Urinary bladder (tissue), 4 donors: ENCODE data around the gene STIM1. TPM values are rescaled to one million over a fixed set of nuclear protein-coding genes. Genes with fewer than 3 reads are reported as not detected.
"Not testable (repeated sequence)": the region's sequence is repeated elsewhere in the genome, so short reads cannot be mapped to it uniquely, and the experiment has no call there.

Experiments
- DNase-seq: peaks from one replicate; pipeline ENCODE4 v3.0.0-alpha.2; 2015; ENCODE audit errors: extremely low spot score
- H3K27ac ChIP-seq: one replicate; pipeline ENCODE4 v1.5.1; 2013; ENCODE audit warnings: low read depth, mild to moderate bottlenecking, moderate library complexity
- H3K36me3 ChIP-seq: one replicate; pipeline ENCODE4 v1.6.1; 2013; ENCODE audit warnings: mild to moderate bottlenecking, moderate library complexity; ENCODE audit not compliant: insufficient read depth
- H3K4me1 ChIP-seq: one replicate; pipeline ENCODE4 v1.6.1; 2013; ENCODE audit warnings: mild to moderate bottlenecking, moderate library complexity; ENCODE audit not compliant: insufficient read depth
- H3K4me3 ChIP-seq: one replicate; pipeline ENCODE4 v1.5.1; 2013; ENCODE audit warnings: low read depth, low read length
- WGBS: extraction: QIAGEN DNeasy Blood & Tissue Kit; methylation state at CpG from one replicate; pipeline ENCODE4 v1.1.7; 2013; 5-methylcytosine and 5-hydroxymethylcytosine counted together
- polyA plus RNA-seq: library from polyadenylated mRNA; stranded (reverse); fragments of 200-250 nt; gene quantifications from one replicate; pipeline ENCODE4 v1.2.3, GENCODE V29; 2013
- total RNA-seq: library from RNA; depleted of rRNA; stranded (reverse); fragments of >200 nt; gene quantifications from one replicate; pipeline ENCODE4 v1.2.3, GENCODE V29; 2014
- donor health status: healthy with polysubstance abuse.
- donor health status: healthy.

Gene STIM1
- total and polyA plus RNA-seq, 2 donors = 41.8 to 61.0 TPM

DNA sequence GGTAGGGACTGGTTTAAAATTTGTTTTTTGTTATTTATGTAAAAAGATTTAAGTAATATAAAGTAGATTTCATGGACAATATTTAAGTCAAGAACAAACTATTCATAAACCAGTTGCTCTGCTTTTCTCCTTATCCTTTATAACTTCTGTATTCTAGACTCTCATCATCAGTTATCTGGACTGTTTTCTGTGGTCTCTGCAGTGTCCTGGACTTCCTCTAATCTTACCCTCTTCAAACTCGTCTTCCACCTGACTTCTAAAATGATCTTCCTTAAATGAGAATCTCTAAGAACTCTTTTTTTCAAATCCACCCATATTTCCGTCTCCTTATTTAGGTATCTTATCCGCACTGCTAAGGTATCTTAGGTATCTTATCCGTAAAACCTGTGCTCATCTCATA lies 247.2 kb downstream of the STIM1 start:
- Histone ChIP-seq H3K4me3 (no peak overlapping the region), H3K4me1 (no peaks in the 10 kb centered on the region), H3K27ac (no peak overlapping the region), H3K36me3 (no peaks in the 10 kb centered on the region)
- WGBS = 93% methylated on average over 4 of the region's 4 CpGs
- no peak for DNase-seq

DNA sequence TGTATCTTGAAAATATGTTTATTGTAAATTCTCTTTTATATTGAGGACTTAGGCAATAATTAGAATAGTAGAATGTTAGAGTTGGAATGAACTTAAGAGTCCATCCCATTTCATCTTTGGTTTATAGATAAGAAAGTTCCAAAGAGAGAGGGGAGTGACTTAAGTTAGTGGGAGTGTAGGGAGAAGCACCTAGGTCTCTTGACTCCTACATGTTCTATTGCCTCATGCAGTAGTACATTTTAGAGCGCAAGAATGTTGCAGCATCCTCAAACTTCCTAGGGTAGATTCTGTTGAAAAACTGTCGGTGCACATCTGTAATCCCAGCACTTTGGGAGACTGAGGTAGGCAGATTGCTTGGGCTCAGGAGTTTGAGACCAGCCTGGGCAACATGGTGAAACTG lies 247.8 kb downstream of the STIM1 start:
- WGBS = 98% methylated on average over 2 of the region's 2 CpGs
- H3K36me3 ChIP-seq = no peaks in the 10 kb centered on the region
- DNase-seq = no peak
- no peaks in the 10 kb centered on the region for H3K4me1 ChIP-seq
- no peak overlapping the region for H3K4me3 ChIP-seq
- H3K27ac ChIP-seq = no peak overlapping the region

DNA sequence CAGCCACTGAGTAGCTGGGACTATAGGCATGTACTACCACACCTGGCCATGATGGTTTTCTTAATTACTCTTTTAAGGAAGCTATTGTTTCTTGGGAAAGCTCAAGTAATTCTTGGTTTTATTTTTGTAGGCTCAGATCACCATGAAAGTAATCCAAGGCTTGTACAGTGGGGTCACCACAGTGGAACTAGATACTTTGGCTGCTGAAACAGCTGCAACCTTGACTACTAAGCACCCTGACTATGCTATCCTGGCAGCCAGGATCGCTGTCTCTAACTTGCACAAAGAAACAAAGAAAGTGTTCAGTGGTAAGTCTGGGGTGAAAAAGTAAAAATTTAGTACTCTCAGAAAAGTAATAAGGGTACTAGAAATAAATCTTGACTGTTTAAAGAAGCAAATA lies 250.5 kb downstream of the STIM1 start:
- no peak overlapping the region for H3K4me3 ChIP-seq
- WGBS = 96% methylated on average over 1 of the region's 1 CpG

DNA sequence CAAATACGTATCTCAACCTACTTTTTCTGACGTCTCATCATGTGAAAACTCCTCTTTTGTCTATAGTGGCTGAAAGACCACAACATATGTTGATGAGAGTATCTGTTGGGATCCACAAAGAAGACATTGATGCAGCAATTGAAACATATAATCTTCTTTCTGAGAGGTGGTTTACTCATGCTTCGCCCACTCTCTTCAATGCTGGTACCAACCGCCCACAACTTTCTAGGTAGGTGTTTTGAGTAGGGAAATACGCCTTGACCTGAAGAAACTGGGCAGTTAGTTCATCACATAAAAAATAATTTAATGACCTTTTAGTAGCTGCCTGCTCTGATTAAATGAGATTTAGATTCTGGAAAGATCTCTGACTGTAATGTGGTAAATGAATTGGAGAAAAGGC lies 256.4 kb downstream of the STIM1 start:
- DNase-seq = no peak
- no peak overlapping the region for H3K27ac ChIP-seq
- WGBS = 78% methylated on average over 5 of the region's 5 CpGs
- H3K4me3 ChIP-seq = no peak overlapping the region
- H3K4me1 ChIP-seq = no peaks in the 10 kb centered on the region
- peaks cover 7% of the 10 kb centered on the region for H3K36me3 ChIP-seq

More for the DNA sequence above, 250.5 kb downstream of the STIM1 start:
- H3K36me3 ChIP-seq = no peaks in the 10 kb centered on the region
- DNase-seq = no peak
- no peak overlapping the region for H3K27ac ChIP-seq
- no peaks in the 10 kb centered on the region for H3K4me1 ChIP-seq

DNA sequence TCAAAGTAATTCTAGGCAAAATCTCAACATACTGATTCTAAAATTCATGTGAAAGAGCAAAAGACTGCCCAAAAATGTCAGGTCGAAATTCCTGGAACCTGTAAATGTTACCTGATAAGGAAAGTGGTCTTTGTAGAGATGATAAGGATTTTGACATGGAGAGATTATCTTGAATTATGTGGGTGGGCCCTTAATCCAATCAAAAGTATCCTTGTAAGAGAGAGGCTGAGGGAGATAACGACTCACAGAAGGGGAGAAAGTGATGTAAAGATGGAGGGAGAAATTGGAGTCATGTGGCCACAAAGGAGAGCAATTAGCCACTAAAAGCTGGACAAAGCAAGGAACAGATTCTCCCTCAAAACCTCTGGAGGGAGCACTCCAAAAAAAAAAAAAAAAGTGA lies 259.7 kb downstream of the STIM1 start:
- 74% methylated on average over 2 of the region's 2 CpGs for WGBS
- no peaks in the 10 kb centered on the region for H3K4me1 ChIP-seq
- no peak overlapping the region for H3K4me3 ChIP-seq
- H3K27ac ChIP-seq = no peak overlapping the region
- H3K36me3 ChIP-seq = peaks cover 9% of the 10 kb centered on the region
- no peak for DNase-seq

DNA sequence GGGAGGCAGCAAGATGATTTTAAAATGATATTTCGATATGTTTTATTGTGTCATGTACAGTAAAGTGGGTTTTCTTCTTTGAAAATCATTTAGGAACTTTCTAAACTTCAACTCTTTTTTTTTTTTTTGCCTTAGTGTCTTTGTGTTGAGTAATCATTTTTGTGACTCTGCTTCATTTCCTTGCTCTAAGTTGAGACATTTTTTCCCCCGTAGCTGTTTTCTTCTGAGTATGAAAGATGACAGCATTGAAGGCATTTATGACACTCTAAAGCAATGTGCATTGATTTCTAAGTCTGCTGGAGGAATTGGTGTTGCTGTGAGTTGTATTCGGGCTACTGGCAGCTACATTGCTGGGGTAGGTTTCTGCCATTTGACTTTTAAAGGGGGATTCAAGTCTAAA lies 262.6 kb downstream of the STIM1 start:
- DNase-seq = no peak
- Histone ChIP-seq H3K27ac (no peak overlapping the region), H3K4me1 (no peaks in the 10 kb centered on the region), H3K36me3 (peaks cover 9% of the 10 kb centered on the region), H3K4me3 (no peak overlapping the region)
- WGBS = 83% methylated on average over 3 of the region's 3 CpGs

DNA sequence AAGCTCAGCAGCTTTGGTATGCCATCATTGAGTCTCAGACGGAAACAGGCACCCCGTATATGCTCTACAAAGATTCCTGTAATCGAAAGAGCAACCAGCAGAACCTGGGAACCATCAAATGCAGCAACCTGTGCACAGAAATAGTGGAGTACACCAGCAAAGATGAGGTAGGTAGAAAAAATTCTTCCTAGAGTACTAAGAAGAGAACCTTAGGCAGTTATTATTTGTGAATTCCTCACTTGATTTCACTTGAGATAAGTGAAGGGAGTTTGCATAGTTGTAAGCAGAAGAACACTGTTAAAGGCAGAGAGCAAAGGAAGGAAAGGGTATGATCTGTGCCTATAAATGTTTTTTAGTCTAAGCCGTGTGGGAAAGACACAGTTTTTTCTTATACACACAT lies 267.8 kb downstream of the STIM1 start:
- WGBS = 90% methylated on average over 4 of the region's 4 CpGs
- Histone ChIP-seq H3K4me1 (no peaks in the 10 kb centered on the region), H3K36me3 (peaks cover 8% of the 10 kb centered on the region), H3K27ac (no peak overlapping the region), H3K4me3 (no peak overlapping the region)
- DNase-seq = no peak

DNA sequence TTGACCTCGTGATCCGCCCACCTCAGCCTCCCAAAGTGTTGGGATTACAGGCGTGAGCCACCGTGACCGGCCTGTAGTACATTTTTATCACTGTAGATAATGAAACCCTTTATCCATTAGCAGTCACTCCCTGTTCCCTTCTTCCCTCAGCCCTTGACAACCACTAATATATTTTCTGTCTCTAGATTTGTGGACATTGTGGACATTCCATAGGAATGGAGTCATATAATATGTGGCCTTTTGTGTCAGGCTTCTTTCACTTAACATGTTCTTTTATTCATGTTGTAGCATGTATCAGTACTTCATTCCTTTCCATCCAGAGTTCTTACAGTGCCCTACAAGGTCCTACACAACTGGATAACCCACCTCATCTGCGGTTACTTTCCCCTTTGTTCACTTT lies 269.7 kb downstream of the STIM1 start:
- peaks cover 7% of the 10 kb centered on the region for H3K36me3 ChIP-seq
- H3K27ac ChIP-seq = no peak overlapping the region
- no peak overlapping the region for H3K4me3 ChIP-seq
- no peak for DNase-seq
- 95% methylated on average over 6 of the region's 6 CpGs for WGBS
- no peaks in the 10 kb centered on the region for H3K4me1 ChIP-seq

DNA sequence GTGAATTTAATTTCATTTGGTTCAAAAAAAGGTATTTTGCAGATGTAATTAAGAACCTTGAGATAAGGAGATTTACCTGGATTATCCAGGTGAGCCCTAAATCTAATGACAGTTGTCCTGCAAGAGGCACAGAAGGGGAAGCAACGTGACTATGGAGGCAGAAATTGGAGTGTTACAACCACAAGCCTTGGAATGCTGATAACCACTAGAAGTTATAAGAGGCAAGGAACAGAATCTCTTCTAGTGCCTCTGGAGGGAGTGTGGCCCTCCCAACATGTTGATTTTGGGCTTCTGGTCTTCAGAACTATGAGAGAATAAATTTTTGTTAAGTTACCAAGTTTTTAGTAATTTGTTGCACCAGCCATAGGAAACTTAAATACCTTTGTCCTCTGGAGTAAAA lies 271.9 kb downstream of the STIM1 start:
- Histone ChIP-seq H3K4me3 (no peak overlapping the region), H3K36me3 (peaks cover 7% of the 10 kb centered on the region), H3K4me1 (no peaks in the 10 kb centered on the region), H3K27ac (no peak overlapping the region)
- WGBS = 88% methylated on average over 1 of the region's 1 CpG
- DNase-seq = no peak

DNA sequence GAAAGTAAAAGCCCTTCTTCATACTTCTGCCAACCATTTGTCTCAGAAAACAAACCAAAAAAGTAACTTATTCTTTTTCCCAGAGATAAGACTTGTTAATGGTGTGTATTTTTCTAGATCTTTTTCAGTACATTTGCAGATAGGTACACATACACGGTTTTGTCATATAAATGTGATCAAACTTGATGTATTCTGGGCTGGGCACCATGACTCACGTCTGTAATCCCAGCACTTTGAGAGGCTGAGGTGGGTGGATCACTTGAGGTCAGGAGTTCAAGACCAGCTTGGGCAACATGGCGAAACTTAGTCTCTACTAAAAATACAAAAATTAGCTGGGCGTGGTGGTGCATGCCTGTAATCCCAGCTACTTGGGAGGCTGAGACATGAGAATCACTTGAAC lies 274.8 kb downstream of the STIM1 start:
- not testable (repeated sequence) for H3K36me3 ChIP-seq, H3K27ac ChIP-seq, DNase-seq, H3K4me3 ChIP-seq, H3K4me1 ChIP-seq
- 88% methylated on average over 4 of the region's 4 CpGs for WGBS

DNA sequence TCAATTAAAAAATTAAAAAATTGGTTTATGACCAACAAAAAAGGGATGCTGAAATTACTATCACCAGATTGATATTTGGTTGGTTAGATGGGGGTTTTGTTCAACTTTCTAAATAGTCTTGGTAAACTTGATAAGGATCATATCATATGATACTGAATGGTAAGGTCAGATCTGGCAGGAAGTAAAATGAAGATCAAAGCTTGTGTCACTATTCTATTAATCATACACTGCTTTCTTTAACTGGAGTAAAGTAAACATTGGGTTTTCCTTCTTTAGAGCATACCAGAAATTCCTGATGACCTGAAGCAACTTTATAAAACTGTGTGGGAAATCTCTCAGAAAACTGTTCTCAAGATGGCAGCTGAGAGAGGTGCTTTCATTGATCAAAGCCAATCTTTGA lies 279.3 kb downstream of the STIM1 start:
- no peak for DNase-seq
- no peak overlapping the region for H3K4me3 ChIP-seq
- peaks cover 8% of the 10 kb centered on the region for H3K36me3 ChIP-seq
- H3K4me1 ChIP-seq = no peaks in the 10 kb centered on the region
- no peak overlapping the region for H3K27ac ChIP-seq

DNA sequence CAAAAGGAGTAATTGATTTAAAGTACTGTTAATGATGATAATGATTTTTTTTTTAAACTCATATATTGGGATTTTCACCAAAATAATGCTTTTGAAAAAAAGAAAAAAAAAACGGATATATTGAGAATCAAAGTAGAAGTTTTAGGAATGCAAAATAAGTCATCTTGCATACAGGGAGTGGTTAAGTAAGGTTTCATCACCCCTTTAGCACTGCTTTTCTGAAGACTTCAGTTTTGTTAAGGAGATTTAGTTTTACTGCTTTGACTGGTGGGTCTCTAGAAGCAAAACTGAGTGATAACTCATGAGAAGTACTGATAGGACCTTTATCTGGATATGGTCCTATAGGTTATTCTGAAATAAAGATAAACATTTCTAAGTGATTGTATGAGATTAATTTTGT lies 283.0 kb downstream of the STIM1 start:
- peaks cover 3% of the 10 kb centered on the region for H3K36me3 ChIP-seq
- no peaks in the 10 kb centered on the region for H3K4me1 ChIP-seq

DNA sequence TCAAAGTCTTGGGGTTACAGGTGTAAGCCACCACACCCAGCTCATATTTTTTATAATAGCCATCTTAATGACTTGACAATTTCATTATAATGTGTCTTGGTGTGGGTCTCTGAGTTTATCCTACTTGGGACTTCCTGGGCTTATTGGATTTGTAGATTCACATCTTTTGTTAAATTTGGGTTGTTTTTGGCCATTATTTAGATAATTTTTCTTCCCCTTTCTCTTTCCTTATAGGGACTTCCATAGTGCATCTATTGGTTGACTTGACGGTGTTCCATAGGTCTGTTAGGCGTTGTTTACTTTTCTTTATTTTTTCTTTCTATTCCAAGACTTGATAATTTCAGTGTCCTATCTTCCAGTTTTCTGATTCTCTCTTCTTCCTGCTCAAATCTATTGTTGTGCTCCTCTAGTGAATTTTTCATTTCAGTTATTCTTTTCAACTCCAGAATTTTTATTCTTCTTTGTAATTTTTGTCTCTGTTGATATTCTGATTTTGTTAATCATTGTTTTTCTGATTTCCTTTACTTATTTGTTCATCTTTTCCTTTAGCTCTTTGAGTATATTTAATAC lies 284.7 kb downstream of the STIM1 start:
- 98% methylated on average over 2 of the region's 2 CpGs for WGBS
- peaks cover 2% of the 10 kb centered on the region for H3K36me3 ChIP-seq
- H3K27ac ChIP-seq = no peak overlapping the region
- DNase-seq = no peak
- no peaks in the 10 kb centered on the region for H3K4me1 ChIP-seq
- H3K4me3 ChIP-seq = no peak overlapping the region

More for the DNA sequence above, 283.0 kb downstream of the STIM1 start:
- Histone ChIP-seq H3K4me3 (no peak overlapping the region), H3K27ac (no peak overlapping the region)
- 99% methylated on average over 1 of the region's 1 CpG for WGBS
- DNase-seq = no peak
